ENCODE measurements around the gene RXRG. TPM values are rescaled to one million over a fixed set of nuclear protein-coding genes. Genes with fewer than 3 reads are reported as not detected.
"Not testable (repeated sequence)": the region's sequence is repeated elsewhere in the genome, so short reads cannot be mapped to it uniquely, and the experiment has no call there.

The RXRG gene
- total RNA-seq, 1 donor from 2014 or later = 9.1 TPM

DNA sequence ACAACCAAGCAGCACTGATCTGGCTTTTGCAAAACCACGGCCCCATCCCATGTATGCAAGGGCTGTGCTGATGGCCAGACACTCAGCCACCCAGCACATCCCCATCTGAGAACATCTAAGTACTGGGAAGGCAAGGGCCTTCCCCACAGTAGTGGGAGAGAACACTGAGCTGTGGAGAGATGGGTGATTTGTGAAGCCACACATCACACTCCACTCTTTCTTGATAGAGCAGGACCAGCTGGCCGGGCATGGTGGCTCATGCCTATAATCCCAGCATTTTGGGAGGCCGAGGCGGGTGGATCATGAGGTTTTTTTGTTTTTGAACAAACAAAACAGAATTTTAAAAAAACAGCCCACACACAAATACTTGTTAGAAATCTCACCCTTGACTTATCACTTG lies 28.2 kb upstream of the RXRG start:
- TF ChIP-seq CTCF (IDR thresholded peaks at IDR 0.05) = no peak
- ATAC-seq = no peak
- intact Hi-C loops (cut with DNase I) = no loop called here

GRCh38 chr1:165468726-165469249 lies 23.9 kb upstream of the RXRG start:
- no peak for ATAC-seq
- H3K27ac ChIP-seq = no peak overlapping the region
- intact Hi-C loops (cut with DNase I) = no loop called here
- H3K9me3 ChIP-seq = no peaks in the 10 kb centered on the region
- no peak overlapping the region for H3K4me3 ChIP-seq
- no peak for TF ChIP-seq CTCF (IDR thresholded peaks at IDR 0.05)
- no peaks in the 10 kb centered on the region for H3K36me3 ChIP-seq
- no peaks in the 10 kb centered on the region for H3K27me3 ChIP-seq
- no peaks in the 10 kb centered on the region for H3K4me1 ChIP-seq
- DNase-seq = no peak

More for the DNA sequence above, 28.2 kb upstream of the RXRG start:
- H3K36me3 ChIP-seq = no peaks in the 10 kb centered on the region
- DNase-seq = no peak
- H3K4me1 ChIP-seq = no peaks in the 10 kb centered on the region
- H3K27ac ChIP-seq = no peak overlapping the region
- H3K4me3 ChIP-seq = no peak overlapping the region
- H3K27me3 ChIP-seq = no peaks in the 10 kb centered on the region
- H3K9me3 ChIP-seq = no peaks in the 10 kb centered on the region

- no peak for DNase-seq
- Histone ChIP-seq H3K9me3 (no peaks in the 10 kb centered on the region), H3K27ac (no peak overlapping the region), H3K27me3 (no peaks in the 10 kb centered on the region), H3K4me3 (no peak overlapping the region), H3K4me1 (no peaks in the 10 kb centered on the region), H3K36me3 (no peaks in the 10 kb centered on the region)
- TF ChIP-seq CTCF (IDR thresholded peaks at IDR 0.05) = no peak
- intact Hi-C loops (cut with DNase I) = no loop called here
- ATAC-seq = no peak
Measured at GRCh38 chr1:165468253-165468652, 23.3 kb upstream of the RXRG start.

DNA sequence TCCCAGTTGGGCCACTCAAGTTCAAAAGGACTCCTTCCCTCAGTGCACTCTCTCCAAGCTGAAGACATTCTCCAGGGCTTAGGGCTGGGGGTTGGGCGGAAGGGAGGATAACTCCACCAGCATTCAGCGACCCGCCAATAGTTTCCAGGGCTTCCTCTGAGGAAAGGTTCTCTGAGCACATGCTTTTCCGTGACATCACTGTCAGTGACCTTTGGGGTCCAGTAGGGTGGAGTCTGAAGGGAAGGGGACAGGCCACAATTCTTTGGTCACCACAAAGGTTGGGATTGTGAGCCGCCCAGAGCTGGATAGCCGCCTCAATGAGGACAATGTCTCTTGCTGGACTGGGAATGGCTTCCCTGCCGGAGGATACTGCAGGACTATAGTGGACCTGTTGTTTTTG lies 22.8 kb upstream of the RXRG start:
- H3K4me1 ChIP-seq = no peaks in the 10 kb centered on the region
- intact Hi-C loops (cut with DNase I) = no loop called here
- TF ChIP-seq CTCF (IDR thresholded peaks at IDR 0.05) = no peak
- H3K27me3 ChIP-seq = no peaks in the 10 kb centered on the region
- H3K4me3 ChIP-seq = no peak overlapping the region
- no peaks in the 10 kb centered on the region for H3K36me3 ChIP-seq
- DNase-seq = no peak
- no peaks in the 10 kb centered on the region for H3K9me3 ChIP-seq
- no peak overlapping the region for H3K27ac ChIP-seq
- ATAC-seq = no peak

DNA sequence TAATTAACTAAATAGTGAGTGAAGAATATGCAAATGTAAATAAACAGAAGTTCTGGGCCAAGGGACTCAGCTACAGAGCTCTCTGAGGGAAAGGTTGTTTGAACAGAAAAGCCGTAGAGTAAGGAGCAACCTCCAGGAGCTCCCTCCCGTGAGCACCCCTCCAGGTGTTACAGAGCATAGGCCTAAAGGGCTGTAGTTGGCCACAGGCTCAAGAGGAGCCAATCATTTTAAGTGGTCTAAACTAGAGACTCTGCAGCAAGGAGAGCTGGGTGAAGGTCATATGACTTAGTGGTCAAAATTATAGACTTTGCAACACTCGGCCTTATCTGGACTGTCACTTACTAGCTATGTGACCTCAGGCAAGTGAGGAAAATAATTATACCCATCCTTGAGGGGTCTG lies 19.1 kb upstream of the RXRG start:
- DNase-seq = no peak
- Histone ChIP-seq H3K27ac (no peak overlapping the region), H3K27me3 (no peaks in the 10 kb centered on the region), H3K4me1 (no peaks in the 10 kb centered on the region), H3K4me3 (no peak overlapping the region), H3K36me3 (no peaks in the 10 kb centered on the region), H3K9me3 (no peaks in the 10 kb centered on the region)
- no peak for ATAC-seq
- intact Hi-C loops (cut with DNase I) = no loop called here
- no peak for TF ChIP-seq CTCF (IDR thresholded peaks at IDR 0.05)

DNA sequence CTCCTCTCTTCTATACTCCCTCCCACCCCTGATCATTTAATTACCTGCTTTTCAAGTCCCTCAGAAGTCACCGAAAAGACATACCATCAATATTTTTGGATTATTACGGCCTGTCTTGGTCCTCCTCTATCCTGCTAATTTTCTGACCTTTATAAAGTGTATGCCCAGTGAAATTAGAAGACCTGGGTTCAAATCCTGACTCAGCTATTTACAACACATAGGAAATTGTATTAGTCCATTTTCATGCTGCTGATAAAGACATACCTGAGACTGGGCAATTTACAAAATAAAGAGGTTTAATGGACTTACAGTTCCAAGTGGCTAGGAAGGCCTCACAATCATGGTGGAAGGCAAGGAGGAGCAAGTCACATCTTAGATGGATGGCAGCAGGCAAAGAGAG lies 14.8 kb upstream of the RXRG start:
- H3K36me3 ChIP-seq; intact Hi-C loops (cut with DNase I); DNase-seq; H3K4me1 ChIP-seq; H3K27ac ChIP-seq; H3K4me3 ChIP-seq; H3K9me3 ChIP-seq; ATAC-seq; H3K27me3 ChIP-seq: not testable (repeated sequence)

All from upper lobe of right lung (tissue), 1 donor.